Esophagus (tissue), 2 donors: ENCODE results near the gene DNAJC5. TPM values are rescaled to one million over a fixed set of nuclear protein-coding genes. Genes with fewer than 3 reads are reported as not detected.

ENCODE experiments used
- H3K27ac ChIP-seq, 2 donors: one replicate each; pipeline ENCODE4 v1.5.1; 2013; ENCODE audit warnings: low read depth in 2 of 2, mild to moderate bottlenecking in 2 of 2, inconsistent platforms in 1 of 2, low read length in 1 of 2, moderate library complexity in 1 of 2
- H3K27me3 ChIP-seq, 2 donors: one replicate each; pipeline ENCODE4 v1.6.1; 2013; ENCODE audit warnings: low read length in 2 of 2, control low read depth in 1 of 2, mild to moderate bottlenecking in 1 of 2; ENCODE audit not compliant: insufficient read depth in 2 of 2, control insufficient read depth in 1 of 2
- H3K36me3 ChIP-seq, 2 donors: one replicate each; pipeline ENCODE4 v1.6.1; 2013; ENCODE audit warnings: low read length in 1 of 2; ENCODE audit not compliant: control insufficient read depth in 2 of 2, insufficient read depth in 2 of 2
- H3K4me1 ChIP-seq, 2 donors: one replicate each; pipeline ENCODE4 v1.6.1; 2013; ENCODE audit warnings: low read length in 1 of 2; ENCODE audit not compliant: control insufficient read depth in 2 of 2, insufficient read depth in 2 of 2
- H3K4me3 ChIP-seq, 2 donors: one replicate each; pipeline ENCODE4 v1.5.1; 2013; ENCODE audit warnings: low read length in 2 of 2, mild to moderate bottlenecking in 2 of 2, low read depth in 1 of 2, moderate library complexity in 1 of 2
- H3K9me3 ChIP-seq, 2 donors: one replicate each; pipeline ENCODE4 v1.6.1; 2013; ENCODE audit warnings: mild to moderate bottlenecking in 2 of 2, low read depth in 1 of 2, low read length in 1 of 2, moderate library complexity in 1 of 2; ENCODE audit not compliant: control insufficient read depth in 2 of 2, insufficient read depth in 1 of 2
- WGBS, 2 donors: extraction: QIAGEN DNeasy Blood & Tissue Kit; methylation state at CpG; one replicate each; pipeline ENCODE4 v1.1.7; 2013; 5-methylcytosine and 5-hydroxymethylcytosine counted together
- polyA plus RNA-seq, 2 donors: library from polyadenylated mRNA; stranded (reverse); fragments of 200-250 nt; gene quantifications; one replicate each; pipeline ENCODE4 v1.2.3, GENCODE V29; 2013
- donor health status: healthy with polysubstance abuse.
- donor health status: Bipolar disorder and iron deficiency.

DNAJC5 gene
- polyA plus RNA-seq, 2 donors = 42.9 to 59.4 TPM

GRCh38 chr20:63883201-63883593 lies 11.7 kb upstream of the DNAJC5 start:
- Histone ChIP-seq H3K4me1 (peaks cover 0 to 21% of the 10 kb centered on the region in 2 donors), H3K4me3 (no peak overlapping the region), H3K27ac (no peak overlapping the region), H3K27me3 (no peaks in the 10 kb centered on the region), H3K36me3 (peaks cover 18 to 72% of the 10 kb centered on the region in 2 donors), H3K9me3 (no peaks in the 10 kb centered on the region)
- WGBS, 2 donors = 88 to 93% methylated on average over 6 of the region's 6 CpGs

GRCh38 chr20:63884506-63885263 lies 10.2 kb upstream of the DNAJC5 start:
- Histone ChIP-seq H3K4me1 (peaks cover 0 to 25% of the 10 kb centered on the region in 2 donors), H3K36me3 (peaks cover 15 to 59% of the 10 kb centered on the region in 2 donors), H3K27me3 (no peaks in the 10 kb centered on the region), H3K9me3 (no peaks in the 10 kb centered on the region), H3K4me3 (no peak overlapping the region), H3K27ac (no peak overlapping the region)
- 67 to 74% methylated on average over 21 of the region's 21 CpGs for WGBS, 2 donors

- Histone ChIP-seq H3K27me3 (no peaks in the 10 kb centered on the region), H3K4me3 (peak overlapping the region; percentile 17 to 37), H3K4me1 (peaks cover 0 to 28% of the 10 kb centered on the region in 2 donors), H3K27ac (peak overlapping the region; percentile 49 to 73), H3K36me3 (peaks cover 18 to 62% of the 10 kb centered on the region in 2 donors), H3K9me3 (no peaks in the 10 kb centered on the region)
- 64 to 76% methylated on average over 25 to 27 of the region's 27 CpGs for whole genome bisulfite sequencing, 2 donors
These were observed 9.5 kb upstream of the DNAJC5 start for GRCh38 chr20:63885264-63886053.

- 92 to 96% methylated on average over 11 to 14 of the region's 14 CpGs for WGBS, 2 donors
- H3K4me1 ChIP-seq = peaks cover 0 to 33% of the 10 kb centered on the region in 2 donors
- H3K9me3 ChIP-seq = no peaks in the 10 kb centered on the region
- H3K36me3 ChIP-seq = peaks cover 18 to 66% of the 10 kb centered on the region in 2 donors
- no peaks in the 10 kb centered on the region for H3K27me3 ChIP-seq
- H3K4me3 ChIP-seq = peak overlapping the region; percentile 17 to 37
- H3K27ac ChIP-seq = peak overlapping the region; percentile 49 to 73
These were observed 8.9 kb upstream of the DNAJC5 start for GRCh38 chr20:63886054-63886419.

- Histone ChIP-seq H3K4me1 (peaks cover 0 to 37% of the 10 kb centered on the region in 2 donors), H3K27ac (peak overlapping the region in 1 of 2 donors; percentile 59), H3K27me3 (no peaks in the 10 kb centered on the region), H3K36me3 (peaks cover 18 to 66% of the 10 kb centered on the region in 2 donors), H3K9me3 (no peaks in the 10 kb centered on the region), H3K4me3 (peak overlapping the region; percentile 0 to 24)
- 90 to 92% methylated on average over 11 of the region's 11 CpGs for WGBS, 2 donors
These were observed 8.0 kb upstream of the DNAJC5 start for GRCh38 chr20:63886921-63887320.

- peaks cover 0 to 33% of the 10 kb centered on the region in 2 donors for H3K4me1 ChIP-seq
- 54 to 65% methylated on average over 25 of the region's 25 CpGs for WGBS, 2 donors
- H3K36me3 ChIP-seq = peaks cover 8 to 44% of the 10 kb centered on the region in 2 donors
- peak overlapping the region in 1 of 2 donors; percentile 7 for H3K4me3 ChIP-seq
- no peaks in the 10 kb centered on the region for H3K27me3 ChIP-seq
- H3K9me3 ChIP-seq = no peaks in the 10 kb centered on the region
- H3K27ac ChIP-seq = peak overlapping the region; percentile 74 to 95
These were observed 5.4 kb upstream of the DNAJC5 start for GRCh38 chr20:63889241-63890200.

GRCh38 chr20:63890201-63890576 lies 4.7 kb upstream of the DNAJC5 start:
- Histone ChIP-seq H3K4me1 (peaks cover 0 to 27% of the 10 kb centered on the region in 2 donors), H3K27ac (peak overlapping the region; percentile 74 to 95), H3K4me3 (peak overlapping the region in 1 of 2 donors; percentile 7), H3K9me3 (no peaks in the 10 kb centered on the region), H3K36me3 (peaks cover 8 to 41% of the 10 kb centered on the region in 2 donors), H3K27me3 (no peaks in the 10 kb centered on the region)
- WGBS, 2 donors = 65 to 73% methylated on average over 7 of the region's 7 CpGs

- Histone ChIP-seq H3K4me1 (peaks cover 0 to 23% of the 10 kb centered on the region in 2 donors), H3K36me3 (peaks cover 8 to 36% of the 10 kb centered on the region in 2 donors), H3K27ac (peak overlapping the region; percentile 74 to 92), H3K4me3 (no peak overlapping the region), H3K9me3 (no peaks in the 10 kb centered on the region), H3K27me3 (no peaks in the 10 kb centered on the region)
- 52 to 69% methylated on average over 7 of the region's 7 CpGs for WGBS, 2 donors
These were observed 4.3 kb upstream of the DNAJC5 start for GRCh38 chr20:63890616-63891015.
